ENCODE results near the gene NUP210.

DNA sequence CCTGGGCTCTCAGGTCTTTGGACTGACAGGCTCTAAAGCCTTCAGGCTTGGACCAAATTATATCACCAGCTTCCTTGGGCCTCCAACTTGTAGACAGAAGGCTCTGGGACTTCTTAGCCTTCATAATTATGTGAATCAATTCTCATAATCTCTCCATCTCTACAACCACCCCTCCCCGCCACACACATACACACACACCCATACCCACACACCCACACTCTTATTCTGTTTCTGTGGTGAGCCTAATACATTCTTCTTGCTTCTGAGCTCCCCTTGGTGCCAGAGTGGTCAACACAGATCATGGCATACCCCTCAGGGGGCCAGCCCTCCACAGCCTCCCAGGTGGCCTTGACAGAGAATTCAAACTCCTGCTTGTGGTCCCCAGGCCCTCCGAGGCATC, 5.6 kb upstream of the NUP210 start:
- no peak for TF ChIP-seq CTCF (IDR thresholded peaks at IDR 0.05; ENCODE audit: poor library complexity)
- TF ChIP-seq EZH2 (IDR thresholded peaks at IDR 0.05; ENCODE audit: borderline replicate concordance) = no peak
